ENCODE results near the gene ACTN1.

Gene ACTN1

GRCh38 chr14:68937471-68938270 lies 41.4 kb downstream of the ACTN1 start:
- no peak for DNase-seq (ENCODE audit: low read depth in 2 of 2)

GRCh38 chr14:68936980-68937379 lies 42.1 kb downstream of the ACTN1 start:
- no peak for DNase-seq (ENCODE audit: low read depth in 2 of 2)

- DNase-seq (ENCODE audit: low read depth in 2 of 2), result no peak
These were observed 42.6 kb downstream of the ACTN1 start for GRCh38 chr14:68936476-68936875.

GRCh38 chr14:68935761-68936214 lies 43.3 kb downstream of the ACTN1 start:
- no peak for DNase-seq (ENCODE audit: low read depth in 2 of 2)

GRCh38 chr14:68934066-68934465 lies 45.0 kb downstream of the ACTN1 start:
- no peak for DNase-seq (ENCODE audit: low read depth in 2 of 2)

- DNase-seq (ENCODE audit: low read depth in 2 of 2), result no peak
These were observed 46.4 kb downstream of the ACTN1 start for GRCh38 chr14:68932686-68933085.

GRCh38 chr14:68932231-68932630 lies 46.9 kb downstream of the ACTN1 start:
- no peak for DNase-seq (ENCODE audit: low read depth in 2 of 2)

- DNase-seq (ENCODE audit: low read depth in 2 of 2), result no peak
These were observed 47.5 kb downstream of the ACTN1 start for GRCh38 chr14:68931474-68932051.

- DNase-seq (ENCODE audit: low read depth in 2 of 2), result no peak
These were observed 48.0 kb downstream of the ACTN1 start for GRCh38 chr14:68931063-68931462.

GRCh38 chr14:68929623-68930307 lies 49.3 kb downstream of the ACTN1 start:
- no peak for DNase-seq (ENCODE audit: low read depth in 2 of 2)

GRCh38 chr14:68928770-68929550 lies 50.1 kb downstream of the ACTN1 start:
- no peak for DNase-seq (ENCODE audit: low read depth in 2 of 2)

GRCh38 chr14:68927956-68928675 lies 51.0 kb downstream of the ACTN1 start:
- no peak for DNase-seq (ENCODE audit: low read depth in 2 of 2)

GRCh38 chr14:68927089-68927488 lies 52.0 kb downstream of the ACTN1 start:
- no peak for DNase-seq (ENCODE audit: low read depth in 2 of 2)

- no peak for DNase-seq (ENCODE audit: low read depth in 2 of 2)
These were observed 52.9 kb downstream of the ACTN1 start for GRCh38 chr14:68926236-68926635.

GRCh38 chr14:68925373-68925772 lies 53.7 kb downstream of the ACTN1 start:
- DNase-seq (ENCODE audit: low read depth in 2 of 2), result no peak

GRCh38 chr14:68924186-68925158 lies 54.6 kb downstream of the ACTN1 start:
- DNase-seq (ENCODE audit: low read depth in 2 of 2), result no peak

- no peak for DNase-seq (ENCODE audit: low read depth in 2 of 2)
These were observed 56.2 kb downstream of the ACTN1 start for GRCh38 chr14:68922886-68923285.

- DNase-seq (ENCODE audit: low read depth in 2 of 2), result no peak
These were observed 56.9 kb downstream of the ACTN1 start for GRCh38 chr14:68922201-68922621.

GRCh38 chr14:68921666-68922065 lies 57.4 kb downstream of the ACTN1 start:
- no peak for DNase-seq (ENCODE audit: low read depth in 2 of 2)

- DNase-seq (ENCODE audit: low read depth in 2 of 2), result no peak
These were observed 58.1 kb downstream of the ACTN1 start for GRCh38 chr14:68921049-68921448.
